SU-DHL-6 (cell line): ENCODE results near the gene EEF2K.

ENCODE experiments used
- CTCF ChIP-seq: fragments of 200-600 bp; sonication (generic); IDR thresholded peaks from one replicate; pipeline ENCODE4 v1.5.1; 2017; ENCODE audit warnings: antibody characterized with exemption, mild to moderate bottlenecking, low read length, moderate library complexity; ENCODE audit not compliant: insufficient read depth, poor library complexity, severe bottlenecking
- EZH2phosphoT487 ChIP-seq: fragments of 200-600 bp; sonication (generic), shearing (Covaris generic); conservative IDR thresholded peaks from 2 replicates; pipeline ENCODE4 v1.6.1; 2018; ENCODE audit warnings: mild to moderate bottlenecking, antibody characterized with exemption, low read length, moderate library complexity, mixed read lengths

GRCh38 chr16:22312897-22313781 lies 107.1 kb downstream of the EEF2K start:
- TF ChIP-seq CTCF (no peak), EZH2phosphoT487 (no peak)
